GM18502 (cell line): ENCODE data around the gene NRXN3.

Source experiments
- ATAC-seq: cut with Tn5 transposase; IDR thresholded peaks from one replicate; pipeline ENCODE4 v1.9.1; 2021; ENCODE audit warnings: mild to moderate bottlenecking; ENCODE audit not compliant: unreplicated experiment, poor library complexity

Gene NRXN3

GRCh38 chr14:79562185-79562584 lies 1392.0 kb downstream of the NRXN3 start:
- no peak for ATAC-seq

GRCh38 chr14:79564371-79564770 lies 1394.2 kb downstream of the NRXN3 start:
- ATAC-seq: no peak

DNA sequence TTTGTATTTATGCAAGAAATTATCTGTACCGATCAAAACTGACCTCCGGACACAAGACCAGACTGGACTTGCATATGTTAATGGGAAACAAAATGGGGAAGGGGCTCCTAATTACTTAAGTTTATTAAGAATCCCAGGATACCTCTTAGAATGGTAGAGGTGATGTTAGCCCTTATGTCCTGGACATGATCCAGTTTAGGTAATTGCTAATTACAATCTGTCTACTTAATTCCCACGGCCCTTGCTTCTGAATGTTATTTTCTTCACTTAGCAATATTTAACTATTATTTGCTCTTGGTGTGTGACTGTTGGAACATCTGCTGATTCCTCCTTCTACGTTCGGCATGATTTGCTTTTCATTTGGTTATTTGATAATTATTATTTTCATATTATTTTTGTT lies 1397.1 kb downstream of the NRXN3 start:
- ATAC-seq: no peak

GRCh38 chr14:79568594-79568993 lies 1398.4 kb downstream of the NRXN3 start:
- ATAC-seq: no peak

DNA sequence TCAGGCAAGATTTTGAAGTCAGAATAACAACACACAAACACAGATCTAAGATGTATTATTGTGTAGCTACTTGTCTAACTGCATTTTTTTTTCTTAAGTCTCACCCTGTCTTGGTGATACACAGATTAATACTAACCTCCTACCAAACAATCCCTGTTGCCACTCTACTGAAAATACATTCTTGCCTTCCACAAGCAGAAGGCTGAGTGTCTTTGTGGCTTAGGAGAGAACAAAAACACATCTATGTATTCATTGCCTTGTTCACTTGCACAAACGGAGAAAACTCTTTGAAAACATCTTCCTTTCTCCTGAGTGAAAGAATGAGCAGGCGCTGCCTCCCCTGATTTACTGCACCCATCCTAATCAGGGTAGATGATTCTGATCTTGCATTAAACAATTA lies 1398.9 kb downstream of the NRXN3 start:
- no peak for ATAC-seq

GRCh38 chr14:79570648-79571047 lies 1400.5 kb downstream of the NRXN3 start:
- no peak for ATAC-seq

- ATAC-seq: no peak
These were observed 1401.2 kb downstream of the NRXN3 start for GRCh38 chr14:79571366-79571765.

GRCh38 chr14:79573486-79573885 lies 1403.3 kb downstream of the NRXN3 start:
- no peak for ATAC-seq

DNA sequence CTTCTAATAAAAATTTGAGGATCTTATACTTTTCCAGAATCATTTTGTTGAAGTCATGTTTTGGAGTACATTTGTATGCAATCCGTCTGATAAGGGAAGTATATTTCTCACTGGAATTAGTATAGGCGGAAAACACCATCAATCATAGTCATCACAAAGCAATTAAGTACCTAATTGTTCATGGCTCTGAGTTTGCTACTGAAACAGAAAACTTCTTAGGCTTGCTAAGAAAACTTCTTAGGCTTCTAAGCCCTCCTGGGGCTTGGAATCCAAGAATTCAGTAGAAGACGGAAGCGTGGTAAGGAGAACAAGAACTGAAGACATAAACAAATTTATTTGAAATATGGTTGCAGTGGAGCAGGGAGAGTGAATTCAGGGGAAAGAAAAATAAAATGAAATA lies 1404.9 kb downstream of the NRXN3 start:
- ATAC-seq: no peak

- no peak for ATAC-seq
These were observed 1406.3 kb downstream of the NRXN3 start for GRCh38 chr14:79576424-79576823.

- no peak for ATAC-seq
These were observed 1408.3 kb downstream of the NRXN3 start for GRCh38 chr14:79578470-79578869.

DNA sequence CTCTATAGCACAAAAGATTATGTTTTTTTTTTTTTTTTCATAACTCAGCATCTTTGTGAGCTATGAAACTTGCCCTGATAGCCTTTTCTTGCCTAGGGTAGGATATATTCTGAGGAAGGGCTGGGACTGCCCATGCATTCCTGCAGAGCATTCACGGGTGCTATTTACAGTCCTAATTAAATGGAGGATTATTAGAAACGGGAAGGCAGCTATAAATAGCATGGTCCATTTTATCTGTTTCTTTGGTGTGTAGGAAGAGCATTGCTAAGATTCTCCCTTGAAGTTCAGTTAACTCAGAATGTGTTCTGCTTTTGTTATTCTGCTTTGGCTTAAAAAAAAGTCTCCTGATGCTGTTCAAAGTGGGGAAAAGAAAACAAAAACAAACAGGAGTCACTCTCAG lies 1410.2 kb downstream of the NRXN3 start:
- no peak for ATAC-seq

GRCh38 chr14:79580906-79581305 lies 1410.7 kb downstream of the NRXN3 start:
- no peak for ATAC-seq

DNA sequence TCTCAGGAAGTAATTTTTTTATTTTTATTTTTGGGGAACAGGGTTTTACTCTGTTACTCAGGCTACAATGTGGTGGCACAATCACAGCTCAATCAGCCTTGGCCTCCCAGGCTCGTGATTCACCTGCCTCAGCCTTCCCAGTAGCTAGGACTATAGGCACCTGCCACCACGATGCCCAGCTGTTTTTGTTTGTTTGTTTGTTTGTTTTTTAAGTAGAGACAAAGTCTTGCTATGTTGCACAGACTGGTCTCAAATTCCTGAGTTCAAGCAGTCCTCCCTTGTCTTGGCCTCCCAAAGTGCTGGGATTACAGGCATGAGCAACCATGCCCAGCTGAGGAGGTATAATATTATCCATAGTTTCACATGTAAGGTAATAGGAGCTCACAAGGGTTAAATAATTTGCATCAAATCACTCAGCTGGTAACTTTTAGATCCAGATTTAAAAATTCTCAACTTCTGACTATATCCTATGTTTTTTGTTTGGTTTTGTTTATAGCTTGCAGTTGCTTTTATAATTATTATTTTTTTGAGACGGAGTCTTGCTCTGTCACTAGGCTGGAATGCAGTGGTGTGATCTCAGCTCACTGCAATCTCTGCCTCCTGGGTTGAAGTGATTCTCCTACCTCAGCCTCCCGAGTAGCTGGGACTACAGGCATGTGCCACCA lies 1411.9 kb downstream of the NRXN3 start:
- ATAC-seq: no peak

DNA sequence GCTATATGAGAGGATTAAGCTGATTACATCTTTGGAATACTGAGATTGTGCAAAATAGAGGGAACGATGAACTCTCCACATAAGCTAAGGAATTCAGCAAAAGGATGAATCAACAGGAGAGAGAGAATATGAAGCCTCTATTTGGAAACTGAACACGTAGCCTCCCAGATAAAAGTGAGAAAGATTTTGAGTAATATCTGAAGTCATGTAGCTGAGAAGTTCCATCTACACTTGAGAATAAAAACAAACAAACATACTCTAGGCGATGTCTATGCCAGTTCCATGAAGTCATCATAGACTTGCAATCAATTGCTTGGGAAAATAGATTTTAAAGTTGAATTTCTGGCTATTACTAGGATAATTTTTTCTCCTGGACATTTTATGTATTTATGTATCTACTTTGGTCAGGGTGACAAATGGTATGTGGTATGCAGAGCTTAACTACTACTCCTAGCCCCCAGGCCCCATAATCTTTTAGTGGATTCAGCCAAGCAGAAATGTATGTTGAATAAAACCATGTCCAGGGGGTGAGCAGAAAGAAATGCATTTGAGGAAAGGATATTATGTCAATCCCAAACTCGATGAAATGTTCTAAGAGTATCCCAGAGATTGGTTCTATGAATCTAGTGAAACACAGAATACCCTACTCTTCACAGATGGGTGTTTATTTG lies 1413.7 kb downstream of the NRXN3 start:
- ATAC-seq: no peak

DNA sequence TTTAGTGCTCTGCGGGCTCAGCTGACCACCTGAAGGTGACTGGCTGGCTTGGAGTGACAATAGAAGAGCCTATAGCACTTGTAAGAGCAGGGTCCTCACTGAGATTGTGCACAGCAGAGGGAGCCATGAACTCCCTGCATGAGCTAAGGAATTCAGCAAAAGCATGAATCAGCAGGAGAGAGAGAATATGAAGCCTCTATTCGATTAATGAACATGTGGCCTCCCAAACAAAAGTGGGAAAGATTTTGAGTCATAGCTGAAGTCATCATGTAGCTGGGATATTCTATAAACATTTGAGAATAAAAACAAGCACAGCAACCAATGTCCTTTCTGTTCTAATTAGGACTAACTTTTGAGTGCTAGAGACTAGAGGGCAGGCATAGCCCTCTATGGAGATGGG lies 1414.5 kb downstream of the NRXN3 start:
- no peak for ATAC-seq

GRCh38 chr14:79585845-79586244 lies 1415.7 kb downstream of the NRXN3 start:
- ATAC-seq: no peak

GRCh38 chr14:79586416-79586815 lies 1416.2 kb downstream of the NRXN3 start:
- no peak for ATAC-seq

GRCh38 chr14:79586989-79587598 lies 1416.9 kb downstream of the NRXN3 start:
- no peak for ATAC-seq

DNA sequence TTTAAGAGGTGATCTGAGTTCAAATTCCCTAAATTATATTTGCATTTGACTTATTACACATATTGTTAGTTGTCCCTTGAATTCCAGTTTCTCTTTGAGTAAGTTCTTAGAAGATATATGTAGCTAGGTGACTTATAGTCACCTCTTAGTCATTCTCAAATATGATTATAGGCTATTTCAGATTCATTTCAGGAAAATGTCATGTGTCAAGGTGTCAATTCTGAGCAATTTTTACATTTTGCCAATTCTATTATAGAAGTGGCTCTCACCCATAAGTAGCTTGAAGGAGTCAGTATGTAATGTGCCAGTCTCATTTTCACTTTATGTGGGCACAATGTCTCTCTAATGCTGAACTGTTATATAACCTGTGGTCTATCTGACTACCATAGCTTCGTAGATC lies 1417.7 kb downstream of the NRXN3 start:
- ATAC-seq: no peak

DNA sequence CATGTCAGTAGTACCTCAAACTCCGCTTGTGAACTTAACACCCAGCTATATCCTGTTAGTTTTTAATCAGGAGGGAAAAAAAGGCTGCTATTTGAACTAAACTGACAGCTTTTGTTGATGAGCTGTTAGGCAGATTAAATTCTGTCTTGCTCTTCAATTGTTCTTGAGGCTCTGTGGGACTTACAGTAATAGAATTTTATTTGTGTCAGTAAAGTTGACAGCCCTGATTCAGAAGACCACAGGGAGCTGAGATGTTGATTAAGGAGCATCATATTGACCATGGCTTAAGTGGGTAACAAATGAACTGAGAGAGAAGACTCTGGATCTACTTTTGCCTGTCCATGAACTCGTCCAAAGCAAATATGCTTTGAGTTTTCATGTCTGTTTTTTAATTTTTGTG lies 1418.2 kb downstream of the NRXN3 start:
- no peak for ATAC-seq

DNA sequence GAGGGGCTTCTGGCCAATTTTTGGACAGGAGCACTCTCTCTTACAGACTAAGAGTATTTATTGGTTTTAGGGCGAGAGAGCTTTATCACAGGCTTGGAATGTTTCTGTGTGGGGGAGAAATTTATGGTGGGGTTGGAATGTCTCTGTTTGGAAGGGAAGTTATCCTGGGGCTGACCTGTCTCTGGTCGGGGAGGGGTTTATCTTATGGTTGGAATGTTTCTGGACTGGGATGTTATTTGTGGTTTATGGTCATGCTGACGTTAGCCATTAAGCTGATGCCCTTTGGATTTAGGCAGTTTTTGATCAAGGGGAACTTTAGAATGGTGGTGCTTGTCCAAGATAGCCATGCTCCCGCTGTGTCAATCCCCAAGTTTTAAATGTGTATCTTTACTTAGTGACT lies 1426.4 kb downstream of the NRXN3 start:
- no peak for ATAC-seq
